Neural cell (in vitro differentiated cells): ENCODE results near the gene TATDN2.

ENCODE experiments used
- EP300 ChIP-seq: fragments of 450-650 bp; conservative IDR thresholded peaks from 2 replicates; pipeline ENCODE4 v1.6.1; 2014; ENCODE audit warnings: antibody characterized with exemption, mild to moderate bottlenecking, moderate library complexity; ENCODE audit not compliant: poor library complexity, severe bottlenecking
- EZH2 ChIP-seq: fragments of 200-600, 300-800 bp; shearing (Covaris generic), sonication (generic); IDR thresholded peaks from 2 replicates; pipeline ENCODE4 v1.6.1; 2014; ENCODE audit warnings: antibody characterized with exemption, low read length, borderline replicate concordance, mild to moderate bottlenecking; ENCODE audit not compliant: insufficient read depth, poor library complexity, severe bottlenecking
- TAF1 ChIP-seq: IDR thresholded peaks from 2 replicates; pipeline ENCODE4 v1.6.1; 2012; ENCODE audit warnings: low read depth
- TF ChIP-seq, protein P1 (sequence below): fragments of 450-650 bp; IDR thresholded peaks from 2 replicates; pipeline ENCODE4 v1.5.1; 2014; ENCODE audit warnings: antibody characterized with exemption, mild to moderate bottlenecking, moderate library complexity; ENCODE audit not compliant: poor library complexity, severe bottlenecking
- TF ChIP-seq, protein P2 (sequence below): IDR thresholded peaks from 2 replicates; pipeline ENCODE4 v1.6.1; 2012; ENCODE audit warnings: borderline replicate concordance

DNA sequence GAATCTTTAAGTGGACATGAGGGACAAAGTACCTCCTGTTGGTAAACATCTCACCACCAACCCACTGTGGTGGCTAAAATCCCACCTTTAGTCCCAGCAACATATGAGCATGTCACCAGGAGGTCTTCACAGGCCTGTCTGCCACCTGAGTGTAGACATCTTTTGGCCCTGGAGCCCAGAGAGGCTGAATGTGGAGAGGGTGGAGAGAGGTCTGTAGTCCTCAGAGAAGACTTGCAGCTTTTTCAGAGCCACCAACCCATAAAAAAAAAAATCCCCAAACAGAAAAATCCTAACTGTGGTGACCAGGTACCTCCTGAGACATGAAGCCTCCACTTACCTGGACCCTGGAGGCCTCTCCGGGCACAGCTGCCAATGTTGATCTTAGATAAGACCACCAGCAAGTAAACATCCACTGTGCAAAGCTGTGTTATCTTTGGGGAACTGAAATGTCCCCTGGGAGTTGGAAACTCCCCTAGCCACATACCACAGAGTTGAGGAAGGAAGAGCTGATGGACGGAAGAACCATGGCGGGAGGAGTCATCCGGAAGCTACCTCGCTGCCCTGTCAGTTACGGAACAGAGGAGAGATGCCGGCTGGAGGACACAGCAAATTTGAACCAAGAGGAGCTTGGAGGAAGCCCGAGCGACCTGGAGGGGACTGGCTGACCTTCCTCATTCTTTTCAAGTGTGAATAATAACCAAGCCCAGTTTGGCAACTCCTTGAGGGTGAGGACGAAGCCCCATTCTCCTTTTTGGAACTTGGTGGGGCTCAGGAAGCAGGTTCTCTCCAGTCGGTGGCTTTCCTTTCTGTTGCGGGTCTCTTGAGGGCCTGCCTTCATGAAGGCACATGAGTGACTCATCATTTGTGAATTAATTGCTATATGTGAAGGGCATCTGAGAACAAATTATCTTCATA lies 44.5 kb downstream of the TATDN2 start, which contains the start of gene GHRL:
- TF ChIP-seq, protein P1, sequence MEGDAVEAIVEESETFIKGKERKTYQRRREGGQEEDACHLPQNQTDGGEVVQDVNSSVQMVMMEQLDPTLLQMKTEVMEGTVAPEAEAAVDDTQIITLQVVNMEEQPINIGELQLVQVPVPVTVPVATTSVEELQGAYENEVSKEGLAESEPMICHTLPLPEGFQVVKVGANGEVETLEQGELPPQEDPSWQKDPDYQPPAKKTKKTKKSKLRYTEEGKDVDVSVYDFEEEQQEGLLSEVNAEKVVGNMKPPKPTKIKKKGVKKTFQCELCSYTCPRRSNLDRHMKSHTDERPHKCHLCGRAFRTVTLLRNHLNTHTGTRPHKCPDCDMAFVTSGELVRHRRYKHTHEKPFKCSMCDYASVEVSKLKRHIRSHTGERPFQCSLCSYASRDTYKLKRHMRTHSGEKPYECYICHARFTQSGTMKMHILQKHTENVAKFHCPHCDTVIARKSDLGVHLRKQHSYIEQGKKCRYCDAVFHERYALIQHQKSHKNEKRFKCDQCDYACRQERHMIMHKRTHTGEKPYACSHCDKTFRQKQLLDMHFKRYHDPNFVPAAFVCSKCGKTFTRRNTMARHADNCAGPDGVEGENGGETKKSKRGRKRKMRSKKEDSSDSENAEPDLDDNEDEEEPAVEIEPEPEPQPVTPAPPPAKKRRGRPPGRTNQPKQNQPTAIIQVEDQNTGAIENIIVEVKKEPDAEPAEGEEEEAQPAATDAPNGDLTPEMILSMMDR: no peak
- TF ChIP-seq EP300 (no peak), EZH2 (no peak), TAF1 (no peak)
- TF ChIP-seq, protein P2, sequence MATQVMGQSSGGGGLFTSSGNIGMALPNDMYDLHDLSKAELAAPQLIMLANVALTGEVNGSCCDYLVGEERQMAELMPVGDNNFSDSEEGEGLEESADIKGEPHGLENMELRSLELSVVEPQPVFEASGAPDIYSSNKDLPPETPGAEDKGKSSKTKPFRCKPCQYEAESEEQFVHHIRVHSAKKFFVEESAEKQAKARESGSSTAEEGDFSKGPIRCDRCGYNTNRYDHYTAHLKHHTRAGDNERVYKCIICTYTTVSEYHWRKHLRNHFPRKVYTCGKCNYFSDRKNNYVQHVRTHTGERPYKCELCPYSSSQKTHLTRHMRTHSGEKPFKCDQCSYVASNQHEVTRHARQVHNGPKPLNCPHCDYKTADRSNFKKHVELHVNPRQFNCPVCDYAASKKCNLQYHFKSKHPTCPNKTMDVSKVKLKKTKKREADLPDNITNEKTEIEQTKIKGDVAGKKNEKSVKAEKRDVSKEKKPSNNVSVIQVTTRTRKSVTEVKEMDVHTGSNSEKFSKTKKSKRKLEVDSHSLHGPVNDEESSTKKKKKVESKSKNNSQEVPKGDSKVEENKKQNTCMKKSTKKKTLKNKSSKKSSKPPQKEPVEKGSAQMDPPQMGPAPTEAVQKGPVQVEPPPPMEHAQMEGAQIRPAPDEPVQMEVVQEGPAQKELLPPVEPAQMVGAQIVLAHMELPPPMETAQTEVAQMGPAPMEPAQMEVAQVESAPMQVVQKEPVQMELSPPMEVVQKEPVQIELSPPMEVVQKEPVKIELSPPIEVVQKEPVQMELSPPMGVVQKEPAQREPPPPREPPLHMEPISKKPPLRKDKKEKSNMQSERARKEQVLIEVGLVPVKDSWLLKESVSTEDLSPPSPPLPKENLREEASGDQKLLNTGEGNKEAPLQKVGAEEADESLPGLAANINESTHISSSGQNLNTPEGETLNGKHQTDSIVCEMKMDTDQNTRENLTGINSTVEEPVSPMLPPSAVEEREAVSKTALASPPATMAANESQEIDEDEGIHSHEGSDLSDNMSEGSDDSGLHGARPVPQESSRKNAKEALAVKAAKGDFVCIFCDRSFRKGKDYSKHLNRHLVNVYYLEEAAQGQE: no peak
